Keratinocyte (primary cell): Measurements from ENCODE around the gene BBS7. TPM values are rescaled to one million over a fixed set of nuclear protein-coding genes. Genes with fewer than 3 reads are reported as not detected.
A peak's percentile ranks its signal among the peaks of the same experiment; 100 is the strongest.

ENCODE experiments used
- DNase-seq: peaks from one replicate; pipeline ENCODE4 v3.0.0-alpha.2; 2011; ENCODE audit warnings: low read depth, missing footprints, low spot score
- FAIRE-seq: peaks from 2 replicates; lab custom pipeline; 2011; peaks lifted over from hg19 to GRCh38; lab: Jason Lieb, UNC
- H2AFZ ChIP-seq: 2 replicates; pipeline ENCODE4 v1.6.0; 2012; ENCODE audit warnings: low read length, control low read depth, inconsistent platforms; ENCODE audit not compliant: control insufficient read depth
- H3K27ac ChIP-seq: 2 replicates; pipeline ENCODE4 v1.5.1; 2011; ENCODE audit warnings: low read length; ENCODE audit not compliant: control insufficient read depth, insufficient read depth
- H3K27me3 ChIP-seq: 3 replicates; pipeline ENCODE4 v1.6.0; 2011; ENCODE audit warnings: low read length; ENCODE audit not compliant: control insufficient read depth, insufficient read depth; ENCODE audit errors: extremely low read depth
- H3K36me3 ChIP-seq, 2 experiments: 2 replicates in 1 of 2; 3 replicates in 1 of 2; pipeline ENCODE4 v1.5.1; 2011; ENCODE audit warnings: low read length in 2 of 2, mild to moderate bottlenecking in 1 of 2; ENCODE audit not compliant: control insufficient read depth in 2 of 2, insufficient read depth in 2 of 2; ENCODE audit errors: extremely low read depth in 1 of 2
- H3K4me1 ChIP-seq: 3 replicates; pipeline ENCODE4 v1.5.1; 2011; ENCODE audit warnings: low read length; ENCODE audit not compliant: control insufficient read depth, insufficient read depth; ENCODE audit errors: extremely low read depth
- H3K4me2 ChIP-seq: 3 replicates; pipeline ENCODE4 v1.6.0; 2011; ENCODE audit warnings: low read depth, low read length; ENCODE audit not compliant: control insufficient read depth, insufficient read depth; ENCODE audit errors: extremely low read depth
- H3K4me3 ChIP-seq, 3 experiments: fragments of 200-600 bp in 1 of 3; sonication (generic) in 1 of 3; 2 replicates in 2 of 3; 3 replicates in 1 of 3; pipeline ENCODE4 v1.5.1; 2011 to 2016; ENCODE audit warnings: low read length in 3 of 3, mild to moderate bottlenecking in 3 of 3, control low read depth in 2 of 3, inconsistent platforms in 1 of 3, low read depth in 1 of 3, mixed read lengths in 1 of 3, mixed run types in 1 of 3, moderate library complexity in 1 of 3; ENCODE audit not compliant: control insufficient read depth in 2 of 3, insufficient read depth in 2 of 3; ENCODE audit errors: extremely low read depth in 1 of 3
- H3K79me2 ChIP-seq: 2 replicates; pipeline ENCODE4 v1.6.0; 2012; ENCODE audit warnings: low read length; ENCODE audit not compliant: control insufficient read depth, insufficient read depth
- H3K9ac ChIP-seq: 3 replicates; pipeline ENCODE4 v1.6.0; 2011; ENCODE audit warnings: low read length; ENCODE audit not compliant: control insufficient read depth, insufficient read depth; ENCODE audit errors: extremely low read depth
- H3K9me1 ChIP-seq: 3 replicates; pipeline ENCODE4 v1.6.0; 2011; ENCODE audit warnings: low read length; ENCODE audit not compliant: control insufficient read depth, insufficient read depth; ENCODE audit errors: extremely low read depth
- H3K9me3 ChIP-seq: 2 replicates; pipeline ENCODE4 v1.5.1; 2012; ENCODE audit warnings: low read depth, low read length; ENCODE audit not compliant: control insufficient read depth
- H4K20me1 ChIP-seq: 3 replicates; pipeline ENCODE4 v1.6.0; 2011; ENCODE audit warnings: low read length; ENCODE audit not compliant: control insufficient read depth, insufficient read depth; ENCODE audit errors: extremely low read depth
- EZH2 ChIP-seq: IDR thresholded peaks from one replicate; pipeline ENCODE4 v1.6.1; 2012; ENCODE audit warnings: inconsistent platforms, mild to moderate bottlenecking, low read length, moderate library complexity
- dilution Hi-C: fragments of 300-500 bp; cut with MboI; formaldehyde crosslinking; loops from one replicate; pipeline ENCODE4 v1.7.0; 2020; ENCODE audit warnings: low sequenced_read_pairs; ENCODE audit not compliant: extremely low pct_ligation_motif_present
- polyA plus RNA-seq, 5 experiments: library from polyadenylated mRNA; depleted of rRNA in 3 of 5; stranded (reverse) in 3 of 5; stranded (forward) in 1 of 5; unstranded in 1 of 5; fragments of >200 nt; gene quantifications; 1 replicate in 1 of 5; 2 replicates in 3 of 5; 3 replicates in 1 of 5; pipeline versions ENCODE4 v1.2.1 to v1.2.3, GENCODE V29; 2011 to 2012; ENCODE audit warnings: missing spikeins in 2 of 5, low read depth in 1 of 5, low replicate concordance in 1 of 5
- TF ChIP-seq, protein P1 (sequence below), 3 experiments: IDR thresholded peaks in 1 of 3; conservative IDR thresholded peaks in 1 of 3; optimal IDR thresholded peaks in 1 of 3; 2 replicates in 2 of 3; 3 replicates in 1 of 3; pipeline versions ENCODE3 to v1.5.1; 2011; ENCODE audit warnings: low read length in 3 of 3, mild to moderate bottlenecking in 3 of 3, moderate library complexity in 2 of 3, control low read depth in 1 of 3, inconsistent platforms in 1 of 3; ENCODE audit not compliant: insufficient read depth in 2 of 3; ENCODE audit errors: extremely low read depth in 1 of 3

Gene BBS7
- polyA plus RNA-seq, 1 donor (not counting 4 experiments of a cell fraction or from before 2014, with no cell fraction given): 34.8 TPM

DNA sequence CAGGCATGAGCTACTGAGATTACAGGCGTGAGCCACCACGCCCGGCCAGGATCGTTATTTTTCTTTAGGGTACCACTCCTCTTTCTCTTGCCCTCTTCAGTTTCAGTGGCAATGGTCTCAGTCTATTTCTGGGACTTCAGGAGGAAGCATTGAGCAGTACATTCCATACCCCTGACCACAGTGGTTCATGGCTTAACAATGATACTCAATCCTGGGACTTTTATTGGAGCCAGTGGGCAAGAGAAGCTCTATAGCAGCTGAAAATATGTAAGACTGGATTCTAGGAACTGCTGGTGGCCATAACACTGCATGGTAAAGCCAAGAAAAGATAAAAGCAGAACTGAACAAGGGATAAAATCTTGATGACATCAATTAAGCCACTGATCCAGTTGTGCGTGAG lies 40.8 kb downstream of the BBS7 start:
- H3K36me3 ChIP-seq: peaks cover 0 to 6% of the 10 kb centered on the region in 2 experiments

DNA sequence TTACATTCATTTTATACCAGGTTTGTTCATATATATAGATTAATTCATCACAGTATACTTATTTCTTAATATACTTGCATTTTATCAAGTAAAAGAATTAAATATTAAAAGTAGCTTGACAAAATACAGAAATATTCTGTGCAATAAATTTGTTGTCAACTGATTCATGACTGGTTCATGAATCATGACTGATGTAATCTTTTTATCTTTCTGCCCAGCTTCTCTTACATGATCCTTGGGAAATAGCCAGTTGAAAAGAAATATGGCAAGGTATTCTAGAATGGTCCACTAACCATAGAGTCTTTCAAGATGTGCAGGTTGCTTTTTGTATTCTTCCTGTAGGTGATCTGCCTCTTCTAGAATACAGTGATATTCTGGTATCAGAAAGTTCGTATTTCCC lies 42.4 kb downstream of the BBS7 start:
- dilution Hi-C loops: no loop called here
- no peak overlapping the region for H2AFZ ChIP-seq
- H3K9me1 ChIP-seq: no peaks in the 10 kb centered on the region
- peak overlapping the region; percentile 53 for H3K27ac ChIP-seq
- no peaks in the 10 kb centered on the region for H3K4me1 ChIP-seq
- H3K4me3 ChIP-seq: no peak overlapping the region
- peaks cover 0 to 6% of the 10 kb centered on the region in 2 experiments for H3K36me3 ChIP-seq
- no peak for DNase-seq
- TF ChIP-seq EZH2: no peak
- TF ChIP-seq, protein P1, sequence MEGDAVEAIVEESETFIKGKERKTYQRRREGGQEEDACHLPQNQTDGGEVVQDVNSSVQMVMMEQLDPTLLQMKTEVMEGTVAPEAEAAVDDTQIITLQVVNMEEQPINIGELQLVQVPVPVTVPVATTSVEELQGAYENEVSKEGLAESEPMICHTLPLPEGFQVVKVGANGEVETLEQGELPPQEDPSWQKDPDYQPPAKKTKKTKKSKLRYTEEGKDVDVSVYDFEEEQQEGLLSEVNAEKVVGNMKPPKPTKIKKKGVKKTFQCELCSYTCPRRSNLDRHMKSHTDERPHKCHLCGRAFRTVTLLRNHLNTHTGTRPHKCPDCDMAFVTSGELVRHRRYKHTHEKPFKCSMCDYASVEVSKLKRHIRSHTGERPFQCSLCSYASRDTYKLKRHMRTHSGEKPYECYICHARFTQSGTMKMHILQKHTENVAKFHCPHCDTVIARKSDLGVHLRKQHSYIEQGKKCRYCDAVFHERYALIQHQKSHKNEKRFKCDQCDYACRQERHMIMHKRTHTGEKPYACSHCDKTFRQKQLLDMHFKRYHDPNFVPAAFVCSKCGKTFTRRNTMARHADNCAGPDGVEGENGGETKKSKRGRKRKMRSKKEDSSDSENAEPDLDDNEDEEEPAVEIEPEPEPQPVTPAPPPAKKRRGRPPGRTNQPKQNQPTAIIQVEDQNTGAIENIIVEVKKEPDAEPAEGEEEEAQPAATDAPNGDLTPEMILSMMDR (optimal IDR thresholded peaks at IDR 0.05 in 1 of 3, IDR thresholded peaks at IDR 0.05 in 1 of 3, conservative IDR thresholded peaks at IDR 0.05 in 1 of 3; ENCODE audit: extremely low read depth in 1 of 3, insufficient read depth in 2 of 3, low read length in 3 of 3): no peak
- H3K4me2 ChIP-seq: no peak overlapping the region
- no peak overlapping the region for H3K9ac ChIP-seq
- H3K79me2 ChIP-seq: peaks cover 8% of the 10 kb centered on the region
- H4K20me1 ChIP-seq: no peaks in the 10 kb centered on the region
- no peaks in the 10 kb centered on the region for H3K9me3 ChIP-seq
- H3K27me3 ChIP-seq: no peaks in the 10 kb centered on the region
- no peak for FAIRE-seq

More for the DNA sequence above, 40.8 kb downstream of the BBS7 start:
- Histone ChIP-seq H3K27me3 (no peaks in the 10 kb centered on the region), H3K27ac (no peak overlapping the region), H3K4me3 (no peak overlapping the region), H3K4me2 (no peak overlapping the region), H2AFZ (no peak overlapping the region), H3K4me1 (no peaks in the 10 kb centered on the region), H3K79me2 (no peaks in the 10 kb centered on the region), H3K9me3 (no peaks in the 10 kb centered on the region), H3K9ac (no peak overlapping the region), H3K9me1 (no peaks in the 10 kb centered on the region), H4K20me1 (no peaks in the 10 kb centered on the region)
- TF ChIP-seq, protein P1 (optimal IDR thresholded peaks at IDR 0.05 in 1 of 3, IDR thresholded peaks at IDR 0.05 in 1 of 3, conservative IDR thresholded peaks at IDR 0.05 in 1 of 3; ENCODE audit: extremely low read depth in 1 of 3, insufficient read depth in 2 of 3, low read length in 3 of 3): no peak
- no peak for TF ChIP-seq EZH2
- FAIRE-seq: no peak
- dilution Hi-C loops: no loop called here
- DNase-seq: no peak
